Mammary epithelial cell (primary cell): ENCODE measurements around the gene CASZ1.

Experiments used
- EZH2 ChIP-seq: IDR thresholded peaks from 2 replicates; pipeline ENCODE4 v1.6.1; 2012; ENCODE audit warnings: low read length, inconsistent platforms, borderline replicate concordance
- TF ChIP-seq, protein P1 (sequence below), 2 donors: IDR thresholded peaks in 1 of 2; conservative IDR thresholded peaks in 1 of 2; 2 replicates each; pipeline ENCODE4 v1.5.1; 2011 to 2012; ENCODE audit warnings: inconsistent platforms in 2 of 2, low read length in 2 of 2, mild to moderate bottlenecking in 2 of 2, control low read depth in 1 of 2, low read depth in 1 of 2; ENCODE audit not compliant: insufficient read depth in 1 of 2; ENCODE audit errors: extremely low read depth in 1 of 2

DNA sequence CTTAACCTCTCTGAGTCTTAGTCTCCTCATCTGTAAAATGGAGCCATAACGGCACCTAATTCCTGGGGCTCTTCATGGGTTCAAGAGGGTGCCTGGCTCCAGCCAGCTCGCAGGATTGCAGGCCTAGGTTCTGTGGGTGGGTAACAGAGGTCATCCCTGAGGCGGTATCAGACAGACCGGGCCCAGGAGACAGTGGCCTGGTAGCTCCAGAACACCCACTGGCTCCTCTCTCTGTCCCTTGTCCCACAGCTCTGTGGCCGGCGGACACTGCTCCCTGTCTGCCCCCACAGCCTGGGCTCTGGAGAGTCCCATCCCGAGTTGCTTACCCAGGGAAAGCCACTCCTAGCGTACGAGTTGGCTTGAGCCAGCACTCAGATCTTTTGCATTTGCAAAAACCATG is 171.4 kb downstream of the CASZ1 start:
- TF ChIP-seq, protein P1, sequence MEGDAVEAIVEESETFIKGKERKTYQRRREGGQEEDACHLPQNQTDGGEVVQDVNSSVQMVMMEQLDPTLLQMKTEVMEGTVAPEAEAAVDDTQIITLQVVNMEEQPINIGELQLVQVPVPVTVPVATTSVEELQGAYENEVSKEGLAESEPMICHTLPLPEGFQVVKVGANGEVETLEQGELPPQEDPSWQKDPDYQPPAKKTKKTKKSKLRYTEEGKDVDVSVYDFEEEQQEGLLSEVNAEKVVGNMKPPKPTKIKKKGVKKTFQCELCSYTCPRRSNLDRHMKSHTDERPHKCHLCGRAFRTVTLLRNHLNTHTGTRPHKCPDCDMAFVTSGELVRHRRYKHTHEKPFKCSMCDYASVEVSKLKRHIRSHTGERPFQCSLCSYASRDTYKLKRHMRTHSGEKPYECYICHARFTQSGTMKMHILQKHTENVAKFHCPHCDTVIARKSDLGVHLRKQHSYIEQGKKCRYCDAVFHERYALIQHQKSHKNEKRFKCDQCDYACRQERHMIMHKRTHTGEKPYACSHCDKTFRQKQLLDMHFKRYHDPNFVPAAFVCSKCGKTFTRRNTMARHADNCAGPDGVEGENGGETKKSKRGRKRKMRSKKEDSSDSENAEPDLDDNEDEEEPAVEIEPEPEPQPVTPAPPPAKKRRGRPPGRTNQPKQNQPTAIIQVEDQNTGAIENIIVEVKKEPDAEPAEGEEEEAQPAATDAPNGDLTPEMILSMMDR (conservative IDR thresholded peaks at IDR 0.05 in 1 of 2, IDR thresholded peaks at IDR 0.05 in 1 of 2; ENCODE audit: extremely low read depth in 1 of 2, insufficient read depth in 1 of 2, low read depth in 1 of 2, low read length in 2 of 2): no peak
- TF ChIP-seq EZH2: no peak
